Activated CD8-positive, alpha-beta memory T cell treated with anti-CD3 and anti-CD28 coated beads, Interleukin-2, amount 50 U/mL, for 48 hours (primary cell): ENCODE data around the gene RNF169.

Experiments
- DNase-seq: peaks from one replicate; pipeline ENCODE4 v3.0.0-alpha.2; 2020

The RNF169 gene

GRCh38 chr11:74770456-74770855, 21.8 kb downstream of the RNF169 start:
- no peak for DNase-seq

GRCh38 chr11:74771139-74771538, 22.5 kb downstream of the RNF169 start:
- DNase-seq = no peak

- no peak for DNase-seq
Observed at GRCh38 chr11:74773476-74773875, 24.8 kb downstream of the RNF169 start.

- no peak for DNase-seq
Observed at GRCh38 chr11:74775762-74776161, 27.1 kb downstream of the RNF169 start.

GRCh38 chr11:74776546-74776945, 27.9 kb downstream of the RNF169 start:
- DNase-seq = no peak

DNA sequence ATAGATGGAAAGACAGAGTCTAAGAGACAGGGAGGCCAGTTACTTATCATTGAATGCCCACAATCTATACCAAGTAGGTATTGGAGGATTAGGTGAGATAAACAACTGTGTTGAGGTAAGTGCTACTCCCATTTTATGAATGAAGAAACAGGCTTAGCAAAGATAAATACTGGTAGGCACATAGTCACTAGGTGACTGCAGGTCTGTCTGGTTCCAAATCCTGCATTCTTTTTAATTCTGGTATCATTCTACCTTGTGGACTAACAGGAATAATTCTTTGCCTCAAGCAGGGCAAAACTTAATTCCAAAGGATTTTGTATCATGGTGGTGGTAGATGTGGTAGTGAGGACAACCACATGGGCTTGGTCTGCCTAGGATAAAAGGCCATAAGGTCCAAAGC, 28.4 kb downstream of the RNF169 start:
- no peak for DNase-seq

GRCh38 chr11:74777877-74778276, 29.2 kb downstream of the RNF169 start:
- no peak for DNase-seq

DNA sequence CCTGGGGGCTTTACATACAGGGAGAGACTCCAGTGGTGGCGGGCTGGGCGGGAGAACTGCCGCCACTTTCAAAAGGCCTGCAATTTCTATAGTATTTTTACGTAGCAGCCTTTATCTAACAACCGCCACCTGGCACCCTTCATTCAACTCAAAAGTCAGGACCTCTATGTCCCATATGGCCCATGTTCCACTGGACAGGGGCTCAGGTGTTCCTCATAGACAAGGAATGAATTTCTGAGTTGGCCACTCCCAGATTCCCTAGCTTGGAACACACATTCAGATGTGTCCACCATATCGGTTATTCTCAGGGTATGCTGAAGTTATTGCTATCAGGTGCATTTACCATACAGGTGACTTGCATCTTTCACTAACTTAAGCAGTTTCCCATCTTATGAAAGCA, 29.9 kb downstream of the RNF169 start:
- DNase-seq = no peak

DNA sequence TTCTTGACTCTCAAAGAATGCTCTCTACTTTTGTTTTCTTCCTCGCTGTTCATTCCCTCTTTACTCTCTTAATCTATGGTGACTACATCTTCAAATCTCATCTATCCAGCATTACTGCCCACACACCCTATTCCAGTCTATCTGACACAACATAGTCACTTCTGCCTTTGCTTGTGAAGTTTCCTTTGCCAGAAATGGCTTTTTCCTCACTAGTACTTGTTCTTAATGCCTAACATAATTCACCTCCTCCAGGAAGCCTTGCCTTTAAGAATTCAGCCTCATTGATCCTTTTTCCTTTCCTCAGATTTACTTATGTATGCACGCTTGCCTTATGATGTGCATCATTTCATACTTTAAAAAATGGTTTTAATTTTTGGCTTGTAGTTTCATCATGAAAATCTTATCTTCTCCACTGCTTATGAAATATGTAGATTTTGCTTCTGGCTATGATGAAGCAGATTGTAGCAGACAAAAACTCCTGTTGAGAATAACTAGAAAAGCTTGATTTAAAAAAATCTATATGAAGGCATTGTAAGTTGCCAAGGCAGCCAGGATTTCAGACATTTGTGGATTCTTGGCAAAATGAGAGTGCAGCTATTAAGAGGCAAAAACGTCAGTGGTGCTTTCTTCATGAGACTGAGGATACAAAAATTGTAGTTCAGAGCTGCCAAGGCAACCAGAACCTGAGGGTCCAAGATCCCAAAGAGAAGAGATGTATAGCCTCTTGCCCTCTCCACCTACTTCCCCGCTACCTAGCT, 31.8 kb downstream of the RNF169 start:
- DNase-seq = no peak

- DNase-seq = no peak
Observed at GRCh38 chr11:74783241-74783871, 34.7 kb downstream of the RNF169 start.

DNA sequence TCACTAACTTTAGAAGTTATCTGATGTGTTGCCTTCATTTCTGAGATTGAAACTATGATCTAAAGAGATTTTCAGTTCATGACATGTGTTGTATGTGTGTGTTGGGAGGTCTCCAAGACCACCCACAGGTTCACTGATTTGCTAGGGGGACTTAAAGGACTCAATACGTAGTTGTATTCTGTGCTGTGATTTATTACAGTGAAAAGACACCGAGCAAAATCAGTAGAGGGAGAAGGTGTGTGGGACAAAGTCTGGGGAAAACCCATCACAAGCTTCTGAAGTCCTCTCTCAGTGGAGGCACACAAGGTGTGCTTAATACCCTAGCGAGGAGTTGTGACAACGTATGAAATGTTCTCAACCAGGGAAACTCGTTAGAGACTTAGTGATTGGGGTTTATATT, 35.6 kb downstream of the RNF169 start:
- DNase-seq = no peak

DNA sequence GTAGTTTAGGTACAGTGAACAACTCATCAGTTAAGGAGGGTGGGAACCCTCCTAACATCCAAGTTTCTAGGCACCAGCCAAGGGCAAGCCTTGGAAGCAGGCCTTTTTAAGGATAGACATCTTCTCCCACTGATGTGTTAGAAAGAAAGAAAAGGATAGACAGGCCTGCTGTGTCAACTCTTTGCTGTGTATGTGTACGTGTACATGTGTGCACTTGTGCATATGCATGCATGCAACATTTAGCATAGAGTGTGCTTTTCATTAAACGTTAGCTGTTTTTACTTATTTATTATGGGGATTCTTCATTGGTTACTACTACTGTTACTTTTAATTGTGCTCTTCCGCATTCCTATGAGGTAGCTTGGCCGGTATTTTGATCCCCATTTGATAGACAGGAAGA, 36.1 kb downstream of the RNF169 start:
- no peak for DNase-seq

- no peak for DNase-seq
Observed at GRCh38 chr11:74786574-74786973, 37.9 kb downstream of the RNF169 start.

GRCh38 chr11:74791333-74792100, 42.9 kb downstream of the RNF169 start:
- DNase-seq = no peak

- no peak for DNase-seq
Observed at GRCh38 chr11:74806267-74806666, 57.6 kb downstream of the RNF169 start.

DNA sequence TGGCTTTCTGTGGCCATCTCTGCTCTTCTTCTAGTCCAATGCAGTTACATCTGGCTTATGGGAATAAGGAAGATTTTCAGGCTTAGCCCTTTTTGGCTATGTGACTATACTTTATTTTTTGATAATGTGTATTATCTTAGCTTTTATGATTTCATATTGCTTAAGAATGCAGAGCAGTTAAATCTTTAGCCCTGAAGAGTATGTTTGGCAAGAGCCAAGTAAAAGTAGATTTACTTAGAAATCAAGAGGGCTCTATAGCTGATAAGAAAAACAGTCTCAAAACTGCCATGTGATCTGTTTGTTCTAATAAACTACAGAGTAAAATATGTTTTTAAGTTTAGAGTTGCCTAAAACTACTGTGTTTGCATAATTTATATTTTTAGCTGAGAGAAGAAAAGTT, 61.2 kb downstream of the RNF169 start:
- no peak for DNase-seq

DNA sequence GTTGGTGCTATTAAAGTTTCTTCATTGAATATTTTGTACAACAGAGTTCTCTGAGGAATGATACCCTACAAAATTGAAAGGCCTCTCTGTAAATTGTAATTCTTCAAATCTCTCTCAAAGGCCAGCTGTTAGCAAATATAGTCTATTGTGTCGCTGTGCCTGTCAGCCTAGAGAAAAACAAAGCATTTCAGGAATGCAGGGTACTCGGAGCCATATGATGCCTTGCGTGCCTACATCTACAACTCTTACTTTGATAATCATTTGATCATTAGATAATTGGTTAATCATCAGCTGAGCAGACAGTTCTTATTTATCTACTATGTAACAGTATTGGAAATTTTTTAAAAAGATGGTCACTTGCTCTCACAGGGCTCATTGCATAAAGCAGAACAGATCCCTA, 67.3 kb downstream of the RNF169 start:
- no peak for DNase-seq

DNA sequence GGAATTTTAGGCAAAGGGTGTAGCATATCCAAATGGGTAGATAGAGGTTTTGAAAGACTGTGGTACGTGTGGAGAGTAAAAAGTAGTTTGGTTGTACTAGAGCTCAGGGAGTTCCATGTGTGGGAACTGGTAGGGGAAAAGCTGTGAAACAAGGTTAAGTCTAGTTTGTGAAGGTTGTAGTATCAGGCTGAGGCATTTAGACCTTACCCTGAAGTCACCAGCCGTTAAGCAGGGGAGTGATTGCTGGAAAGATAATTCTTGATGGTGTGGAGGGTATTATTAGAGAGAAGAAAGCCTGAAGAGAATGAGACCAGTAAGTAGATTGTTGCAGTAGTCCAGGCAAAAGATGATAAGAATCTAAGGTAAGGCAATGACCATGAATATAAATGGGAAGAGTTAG, 68.0 kb downstream of the RNF169 start:
- DNase-seq = no peak

- DNase-seq = no peak
Observed at GRCh38 chr11:74818283-74818946, 69.8 kb downstream of the RNF169 start.

GRCh38 chr11:74819400-74819799, 70.8 kb downstream of the RNF169 start:
- DNase-seq = no peak

GRCh38 chr11:74820763-74821162, 72.1 kb downstream of the RNF169 start:
- DNase-seq = no peak

GRCh38 chr11:74822170-74822569, 73.5 kb downstream of the RNF169 start:
- DNase-seq = no peak

DNA sequence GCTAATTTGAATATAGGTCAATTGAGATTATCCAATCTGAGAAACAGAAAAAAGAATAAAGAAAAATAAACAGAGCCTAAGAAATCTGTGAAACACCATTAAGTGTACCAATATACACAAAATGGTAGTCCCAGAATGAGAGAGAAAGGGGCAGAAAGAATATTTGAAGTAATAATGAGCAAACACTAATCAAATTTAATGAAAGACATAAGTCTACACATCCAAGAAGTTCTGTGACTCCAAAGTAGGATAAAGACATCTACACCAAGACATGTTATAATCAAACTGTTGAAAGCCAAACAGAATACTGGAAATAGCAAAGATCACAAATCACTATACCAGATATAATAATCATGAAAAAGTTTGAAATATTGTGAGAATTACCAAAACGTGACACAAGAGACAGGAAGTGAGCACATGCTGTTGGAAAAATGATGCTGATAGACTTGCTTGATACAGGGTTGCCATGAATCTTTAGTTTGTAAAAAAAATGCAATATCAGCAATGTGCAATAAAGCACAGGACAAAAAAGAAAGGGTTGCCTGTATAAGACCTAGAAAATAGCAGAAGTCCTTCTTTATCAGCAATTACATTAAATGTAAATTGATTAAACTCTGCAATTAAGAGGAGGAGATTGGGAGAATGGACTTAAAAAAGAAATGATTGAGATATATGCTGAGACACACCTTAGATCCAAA, 75.8 kb downstream of the RNF169 start:
- no peak for DNase-seq
